SK-N-SH (cell line): Measurements from ENCODE around the gene PLTP.

Experiments used
- CHD2 ChIP-seq: fragments of 150-350 bp; IDR thresholded peaks from 2 replicates; pipeline ENCODE4 v1.6.1; 2018; ENCODE audit warnings: low read length; ENCODE audit not compliant: partially characterized antibody
- CTCF ChIP-seq: fragments of 200-600 bp; sonication (generic); IDR thresholded peaks from 2 replicates; pipeline ENCODE4 v1.6.1; 2017; ENCODE audit warnings: antibody characterized with exemption, mild to moderate bottlenecking, moderate library complexity
- FOXJ3 ChIP-seq: sonication (generic); formaldehyde crosslinking; IDR thresholded peaks from 2 replicates; pipeline ENCODE4 v1.5.1; 2020; ENCODE audit warnings: mild to moderate bottlenecking, missing genetic modification reagents
- GABPA ChIP-seq: IDR thresholded peaks from 2 replicates; pipeline ENCODE4 v1.4.0; 2012; ENCODE audit warnings: low read depth, mild to moderate bottlenecking
- POLR2AphosphoS5 ChIP-seq: IDR thresholded peaks from 2 replicates; pipeline ENCODE4 v1.6.1; 2012; ENCODE audit warnings: low read depth, low read length
- REST ChIP-seq: IDR thresholded peaks from 2 replicates; pipeline ENCODE4 v1.6.1; 2012; ENCODE audit warnings: mild to moderate bottlenecking, low read depth, low read length, moderate library complexity
- TCF12 ChIP-seq: IDR thresholded peaks from 2 replicates; pipeline ENCODE4 v1.4.0; 2012
- YY1 ChIP-seq: IDR thresholded peaks from 2 replicates; pipeline ENCODE4 v1.4.0; 2012; ENCODE audit warnings: low read depth, mild to moderate bottlenecking
- TF ChIP-seq, protein P1 (sequence below): IDR thresholded peaks from 2 replicates; pipeline ENCODE4 v1.4.0; 2012; ENCODE audit warnings: low read depth, borderline replicate concordance

DNA sequence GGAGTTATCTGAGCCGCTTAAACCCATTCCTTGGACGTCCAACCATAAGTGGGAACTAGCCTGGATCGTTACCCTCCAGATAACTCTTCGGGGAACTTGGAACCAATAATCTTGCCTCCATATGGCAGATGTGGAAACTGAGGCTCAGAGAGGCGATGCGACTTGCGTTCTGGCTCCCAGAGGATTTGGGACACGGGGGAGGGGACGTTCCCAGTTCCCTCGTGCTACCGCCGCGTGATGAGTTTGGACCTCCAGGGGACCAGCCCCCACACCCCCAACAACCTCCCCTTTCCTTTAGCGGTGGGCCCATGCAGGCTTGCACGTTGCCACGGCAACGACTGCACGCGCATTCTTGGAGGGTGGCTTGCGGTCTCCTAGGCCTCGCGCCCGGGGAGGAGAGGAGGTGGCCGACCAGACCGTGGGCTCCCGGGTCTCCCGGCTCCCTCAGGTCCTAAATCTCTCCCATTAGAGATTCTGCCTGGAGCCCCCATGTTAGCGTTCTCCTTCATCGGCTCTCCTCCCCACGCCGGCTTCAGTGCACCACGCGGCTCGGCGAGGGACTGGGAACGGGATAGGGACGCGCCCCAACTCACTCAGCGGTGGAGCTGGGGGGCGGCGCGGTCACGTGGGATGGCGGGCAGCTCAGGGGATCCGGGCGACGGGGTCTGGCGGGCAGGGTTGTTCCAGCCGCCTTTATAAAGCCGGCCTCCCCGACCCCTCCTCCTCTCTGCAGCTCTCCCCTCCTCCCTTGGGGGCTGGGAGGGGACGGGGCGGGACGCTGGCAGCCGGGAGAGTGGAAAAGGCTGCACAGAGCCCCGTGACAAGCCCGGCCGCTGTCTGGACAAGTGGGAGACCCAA lies at the start of gene PLTP:
- TF ChIP-seq CTCF (no peak), REST (no peak), TCF12 (no peak), CHD2 (peak; percentile 30), YY1 (no peak; the same call in 1 of the 2 replicates), POLR2AphosphoS5 (peak; percentile 89), GABPA (no peak), FOXJ3 (CRISPR knock-in tag) (no peak)
- TF ChIP-seq, protein P1, sequence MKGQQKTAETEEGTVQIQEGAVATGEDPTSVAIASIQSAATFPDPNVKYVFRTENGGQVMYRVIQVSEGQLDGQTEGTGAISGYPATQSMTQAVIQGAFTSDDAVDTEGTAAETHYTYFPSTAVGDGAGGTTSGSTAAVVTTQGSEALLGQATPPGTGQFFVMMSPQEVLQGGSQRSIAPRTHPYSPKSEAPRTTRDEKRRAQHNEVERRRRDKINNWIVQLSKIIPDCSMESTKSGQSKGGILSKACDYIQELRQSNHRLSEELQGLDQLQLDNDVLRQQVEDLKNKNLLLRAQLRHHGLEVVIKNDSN, result peak; percentile 87
